HCEC 1CT (cell line): ENCODE data around the gene GRAMD1B.
"Not testable (repeated sequence)": the region's sequence is repeated elsewhere in the genome, so short reads cannot be mapped to it uniquely, and the experiment has no call there.

ENCODE experiments used
- DNase-seq: peaks from one replicate; pipeline ENCODE4 v3.0.0-alpha.2; 2017

Gene GRAMD1B

GRCh38 chr11:123448823-123449222 lies 18.8 kb downstream of the GRAMD1B start:
- DNase-seq = no peak

GRCh38 chr11:123449436-123449835 lies 19.4 kb downstream of the GRAMD1B start:
- no peak for DNase-seq

- peak; percentile 9 for DNase-seq
These were observed 20.6 kb downstream of the GRAMD1B start for GRCh38 chr11:123450623-123451022.

DNA sequence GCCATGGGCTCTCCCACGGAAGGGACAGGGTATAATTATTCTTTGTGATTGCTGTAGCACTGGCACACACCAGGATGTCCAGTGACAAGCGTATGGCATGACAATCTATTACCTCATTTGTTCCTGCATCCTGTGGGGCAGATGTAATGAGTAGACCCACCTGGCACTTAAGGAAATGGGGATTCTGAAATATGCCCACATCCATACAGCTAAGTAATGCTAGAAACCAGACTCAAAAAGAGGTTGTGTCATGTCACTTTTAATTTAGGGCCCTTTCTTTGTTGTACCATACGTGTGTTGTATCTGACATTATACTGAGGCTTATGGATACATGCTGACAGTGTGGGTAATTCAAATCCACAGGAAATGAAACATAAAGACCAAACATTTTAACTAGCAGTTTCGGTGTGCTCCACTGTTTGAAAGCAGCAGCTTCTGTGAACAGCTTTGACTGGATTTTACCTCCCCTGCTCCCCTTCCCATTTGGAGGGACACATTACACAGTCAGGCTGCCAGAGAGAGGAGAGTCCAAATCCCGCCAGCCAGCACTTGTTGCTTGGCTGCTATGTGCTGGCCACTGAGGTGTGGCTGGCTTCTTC lies 21.2 kb downstream of the GRAMD1B start:
- DNase-seq = no peak

DNA sequence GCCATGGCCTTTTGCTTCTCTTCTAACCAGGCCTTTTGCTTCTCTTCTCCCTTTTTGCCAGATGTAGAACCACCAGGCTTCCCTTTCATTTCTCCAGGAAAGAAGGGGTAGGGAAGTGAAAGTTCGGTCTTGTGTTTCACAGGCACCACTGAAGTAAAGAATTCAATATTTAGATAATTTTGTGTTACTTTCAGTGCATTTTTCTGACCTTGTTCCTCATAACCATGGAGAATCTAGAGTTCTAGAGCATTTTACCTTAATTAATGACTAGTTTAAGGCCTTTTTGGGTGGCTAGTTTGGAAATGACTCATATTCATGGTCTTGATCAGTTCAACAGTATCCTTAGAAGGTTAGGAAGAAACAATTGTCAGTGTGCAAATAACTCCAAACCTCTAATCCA lies 22.7 kb downstream of the GRAMD1B start:
- DNase-seq = no peak

DNA sequence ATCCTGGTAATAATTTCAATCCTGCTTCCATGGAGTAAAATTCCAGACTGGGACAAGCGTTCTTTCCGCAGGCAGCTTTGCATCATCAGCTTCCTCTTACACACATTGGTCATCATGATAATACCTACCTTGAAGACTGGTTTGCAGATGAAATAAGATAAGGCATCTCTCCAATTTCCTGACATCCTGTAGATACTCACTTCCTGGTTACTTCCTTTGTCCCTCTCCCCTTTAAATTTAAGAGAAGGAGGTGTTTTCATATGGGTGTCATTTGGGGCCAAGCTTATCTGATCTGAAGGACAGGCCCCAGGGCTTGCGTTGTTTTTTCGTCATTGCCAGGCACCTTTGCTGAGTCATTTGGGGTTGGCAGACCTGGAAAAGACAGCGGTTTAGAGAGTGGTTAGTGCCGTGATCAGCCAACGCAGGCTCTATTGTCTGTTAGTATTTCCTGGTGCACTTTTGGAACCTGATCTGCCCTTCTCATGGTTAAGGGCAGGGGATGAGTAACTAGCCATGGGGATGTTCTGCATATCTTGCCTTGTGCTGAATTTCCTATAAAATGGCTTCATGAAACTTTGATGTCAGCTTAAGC lies 24.1 kb downstream of the GRAMD1B start:
- no peak for DNase-seq

GRCh38 chr11:123454796-123455195 lies 24.7 kb downstream of the GRAMD1B start:
- no peak for DNase-seq

- DNase-seq = not testable (repeated sequence)
These were observed 26.4 kb downstream of the GRAMD1B start for GRCh38 chr11:123456448-123456847.

DNA sequence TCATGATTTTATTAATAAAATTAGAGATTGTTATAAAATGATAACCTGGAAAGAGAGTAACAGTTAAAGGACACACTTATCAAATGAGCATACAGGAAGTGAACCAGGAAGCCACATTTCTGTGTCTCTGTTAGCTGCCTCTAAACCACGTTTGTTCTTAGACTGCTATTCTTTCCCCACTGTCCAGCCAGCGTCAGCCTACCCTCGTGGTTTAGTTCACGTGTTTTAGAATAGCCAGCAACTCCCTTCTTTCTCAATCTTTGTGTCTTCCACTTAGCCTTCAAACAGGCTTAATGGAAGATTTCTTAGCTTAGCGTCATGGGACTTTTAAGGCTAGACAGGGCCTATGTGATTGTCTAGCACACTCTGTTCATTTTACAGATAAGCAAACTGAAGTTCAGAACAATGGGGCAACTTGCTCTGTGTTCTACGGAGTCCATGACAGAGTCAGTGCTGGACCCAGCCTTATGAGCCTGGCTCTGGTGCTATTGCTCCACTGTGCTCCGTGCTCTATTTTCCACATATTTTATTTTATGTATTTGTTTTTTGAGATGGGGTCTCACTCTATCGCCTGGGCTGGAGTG lies 27.2 kb downstream of the GRAMD1B start:
- no peak for DNase-seq

DNA sequence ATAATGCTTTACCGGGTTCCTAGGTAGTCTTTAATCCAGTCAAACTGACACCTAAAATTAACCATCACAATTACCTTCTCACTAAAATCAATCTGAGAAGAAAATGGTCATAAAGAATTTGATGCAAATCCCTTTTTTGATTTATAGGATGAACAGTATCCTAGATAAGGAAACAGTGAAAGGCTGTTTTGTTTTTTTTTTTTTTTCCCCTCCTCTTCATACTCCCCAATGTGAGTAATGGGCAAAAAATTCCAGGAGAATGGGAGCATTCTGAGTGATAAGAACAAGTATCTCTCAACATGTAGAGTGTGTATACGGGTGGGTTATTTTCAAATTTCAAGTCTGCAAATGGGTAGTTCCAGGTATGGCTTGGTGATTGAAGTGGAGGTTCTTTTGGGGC lies 28.4 kb downstream of the GRAMD1B start:
- no peak for DNase-seq

DNA sequence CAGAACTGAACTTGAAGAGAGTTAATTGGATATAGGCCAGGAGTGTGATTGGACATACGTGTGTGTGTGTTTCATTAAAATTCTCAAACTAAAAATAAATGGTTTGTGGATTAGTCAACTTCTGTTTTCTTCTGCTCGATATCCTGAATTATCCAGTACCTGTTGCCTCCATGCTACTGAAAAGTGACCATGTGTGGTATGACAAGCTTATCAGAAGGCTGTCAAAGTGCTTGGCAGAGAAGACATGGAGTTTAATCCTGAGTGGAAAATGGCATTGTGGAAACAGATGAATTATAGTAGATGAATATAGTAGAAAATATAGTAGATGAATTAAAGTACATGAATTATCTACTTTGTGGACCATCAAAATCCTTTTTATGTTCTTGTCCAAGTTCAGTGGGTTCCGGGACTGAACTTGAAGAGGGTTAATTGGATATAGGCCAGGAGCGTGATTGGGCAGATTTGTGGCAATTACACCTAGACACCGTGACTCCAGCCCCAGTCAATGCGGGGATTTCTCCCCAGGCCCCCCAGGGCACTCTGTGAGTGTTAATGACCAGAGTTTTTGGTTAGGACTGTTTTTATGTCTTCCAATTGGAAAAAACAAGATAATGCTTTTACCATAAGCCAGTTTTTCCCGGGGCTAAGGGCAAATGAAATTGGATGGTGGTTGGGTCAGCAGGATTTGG lies 30.1 kb downstream of the GRAMD1B start:
- no peak for DNase-seq

- DNase-seq = no peak
These were observed 31.1 kb downstream of the GRAMD1B start for GRCh38 chr11:123461164-123461563.

DNA sequence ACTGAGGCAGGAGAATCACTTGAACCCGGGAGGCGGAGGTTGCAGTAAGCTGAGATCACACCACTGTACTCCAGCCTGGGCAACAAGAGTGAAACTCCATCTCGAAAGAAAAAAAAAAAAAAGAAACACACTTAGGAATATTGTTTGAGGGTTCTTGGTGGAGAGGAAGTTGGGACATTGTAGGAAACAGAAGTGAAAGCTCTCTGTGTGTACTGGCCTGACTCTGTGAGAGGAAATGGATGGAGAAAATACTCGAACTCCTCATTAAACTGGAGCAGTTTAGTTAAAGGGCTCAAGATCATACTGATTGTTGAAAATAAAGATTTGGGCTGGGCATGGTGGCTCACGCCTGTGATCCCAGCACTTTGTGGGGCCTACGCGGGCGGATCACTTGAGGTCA lies 35.6 kb downstream of the GRAMD1B start:
- not testable (repeated sequence) for DNase-seq

DNA sequence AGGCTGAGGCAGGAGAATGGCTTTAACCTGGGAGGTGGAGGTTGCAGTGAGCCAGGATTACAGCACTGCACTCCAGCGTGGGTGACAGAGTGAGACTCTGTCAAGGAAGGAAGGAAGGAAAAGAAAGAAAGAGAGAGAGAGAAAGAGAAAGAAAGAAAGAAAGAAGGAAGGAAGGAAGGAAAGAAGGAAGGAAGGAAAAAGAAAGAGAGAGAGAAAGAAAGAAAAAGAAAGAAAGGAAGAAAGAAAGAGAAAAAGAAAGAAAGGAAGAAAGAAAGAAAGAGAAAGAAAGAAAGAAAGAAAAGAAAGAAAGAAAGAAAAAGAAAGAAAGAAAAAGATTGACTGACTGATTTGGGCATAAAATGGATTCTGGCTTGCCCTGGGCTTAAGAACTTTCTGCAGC lies 36.1 kb downstream of the GRAMD1B start:
- DNase-seq = not testable (repeated sequence)

GRCh38 chr11:123469089-123469488 lies 39.0 kb downstream of the GRAMD1B start:
- no peak for DNase-seq

DNA sequence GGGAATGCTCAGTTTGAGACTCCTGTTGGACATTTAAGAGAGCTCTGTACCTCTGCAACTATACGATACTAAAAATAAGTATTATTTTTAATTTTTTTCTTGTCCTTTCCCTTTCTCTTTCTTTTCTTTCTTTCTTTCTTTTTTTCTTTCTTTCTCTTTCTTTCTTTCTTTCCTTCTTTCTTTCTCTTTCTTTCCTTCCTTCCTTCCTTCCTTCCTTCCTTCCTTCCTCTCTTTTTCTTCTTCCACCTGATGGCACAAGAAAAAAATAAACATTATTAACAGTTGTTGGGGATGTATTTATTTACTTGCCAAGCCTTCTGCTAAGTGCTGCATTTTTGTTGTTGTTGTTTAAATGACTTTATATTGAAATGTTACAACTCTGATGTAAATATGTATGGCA lies 39.5 kb downstream of the GRAMD1B start:
- DNase-seq = no peak

- DNase-seq = no peak
These were observed 40.8 kb downstream of the GRAMD1B start for GRCh38 chr11:123470842-123471241.

DNA sequence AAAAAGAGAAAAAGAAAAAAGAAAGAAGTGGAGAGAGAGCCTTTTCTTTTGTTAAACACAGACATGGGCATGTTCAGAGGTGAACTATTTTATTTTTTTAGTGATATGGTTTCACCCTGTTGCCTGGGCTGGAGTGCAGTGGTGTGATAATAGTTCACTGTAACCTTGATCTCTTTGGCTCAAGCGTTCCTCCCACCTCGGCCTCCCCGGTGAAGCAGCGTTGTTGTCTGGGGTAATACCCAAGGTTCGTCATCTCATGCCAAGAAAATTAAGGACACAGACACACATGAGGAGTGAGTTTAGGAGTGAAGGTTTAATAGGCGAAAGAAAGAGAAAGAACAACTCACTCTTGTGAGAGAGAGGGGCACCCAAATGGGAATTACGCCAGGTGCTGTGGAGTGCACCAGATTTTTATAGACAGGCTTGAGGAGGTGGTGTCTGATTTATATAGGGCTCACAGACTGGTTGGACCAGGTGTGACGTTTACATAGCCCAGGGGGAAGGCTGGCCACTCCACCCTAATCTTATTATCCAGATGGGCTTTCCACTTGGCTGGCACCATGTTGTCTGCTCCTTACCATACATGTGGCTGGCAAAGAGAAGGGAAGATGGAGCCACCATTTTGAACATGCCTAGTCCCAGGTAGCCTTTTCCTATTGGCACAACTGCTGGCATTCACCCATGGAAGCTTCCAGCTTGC lies 42.3 kb downstream of the GRAMD1B start:
- no peak for DNase-seq

DNA sequence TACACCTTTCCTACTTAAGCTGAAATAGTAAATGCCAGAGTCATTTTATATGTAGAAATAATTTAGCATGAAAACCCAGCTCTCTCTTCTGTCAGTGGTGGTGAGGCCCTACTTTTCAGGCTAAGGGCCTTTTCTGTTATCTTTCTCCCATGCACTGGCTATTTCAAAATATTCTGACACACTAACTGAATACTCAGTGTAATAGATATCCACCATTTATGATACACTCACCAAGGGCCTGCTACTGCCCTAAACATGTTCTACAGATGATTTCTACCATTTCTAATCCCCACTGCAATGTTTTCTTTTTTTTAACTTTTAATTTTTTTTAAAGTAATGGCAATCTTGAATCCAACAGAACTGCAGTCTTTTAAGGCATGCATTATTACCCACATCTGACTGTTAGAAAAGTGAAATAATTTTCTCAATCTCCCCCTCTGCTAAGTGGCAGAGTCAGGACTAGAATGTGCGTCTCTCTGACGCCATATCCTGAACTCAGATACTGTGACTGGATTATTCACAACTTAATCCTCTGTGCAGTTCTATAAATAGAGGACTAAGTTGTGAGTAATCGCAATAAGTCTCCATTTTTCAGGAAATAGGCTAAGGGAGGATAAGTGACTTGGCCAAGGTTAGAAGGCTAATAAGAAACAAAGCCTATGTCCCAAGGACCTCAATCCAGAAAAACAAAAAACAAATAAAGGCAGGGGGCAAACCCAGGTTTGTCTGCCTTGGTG lies 44.0 kb downstream of the GRAMD1B start:
- peak; percentile 93 for DNase-seq

DNA sequence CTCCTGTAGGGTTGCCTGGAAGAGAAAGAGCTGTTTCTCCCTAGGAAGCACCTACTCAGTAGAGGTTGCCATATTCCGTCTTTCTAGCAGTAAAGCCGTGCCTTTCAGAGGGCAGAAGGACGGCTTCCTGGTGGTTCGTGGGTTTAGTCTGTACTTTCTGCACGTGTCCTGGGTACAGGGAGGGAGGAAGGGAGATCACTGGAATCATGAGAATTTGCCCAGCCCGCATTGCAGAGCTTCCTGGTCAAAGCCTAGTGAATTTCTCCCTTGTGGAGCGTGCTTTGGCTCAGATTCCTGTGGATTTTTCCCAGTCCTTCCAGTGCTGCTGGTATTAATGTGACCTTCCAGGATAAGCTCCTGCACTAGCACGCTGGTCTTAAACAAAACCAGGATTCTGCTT lies 44.9 kb downstream of the GRAMD1B start:
- DNase-seq = no peak

DNA sequence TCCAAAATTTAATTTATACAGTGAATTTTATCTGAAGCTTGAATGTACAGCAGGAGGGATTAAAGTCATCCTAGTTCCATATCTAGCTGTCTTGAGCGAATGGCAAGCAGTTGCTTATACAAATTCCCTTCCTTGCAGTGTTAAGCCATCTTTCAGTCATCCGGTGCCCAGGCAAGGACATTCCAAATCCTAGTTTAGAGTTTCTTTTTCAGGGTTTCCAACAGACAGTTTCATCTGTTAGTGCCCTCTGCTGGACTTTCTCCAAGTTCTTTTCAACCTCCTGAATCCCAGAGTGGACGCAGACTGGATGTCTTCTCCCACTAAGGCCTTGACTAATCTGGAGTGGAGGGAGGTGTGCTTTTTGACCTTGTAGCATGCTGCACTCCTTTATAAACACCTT lies 45.4 kb downstream of the GRAMD1B start:
- peak; percentile 48 for DNase-seq

GRCh38 chr11:123477205-123477907 lies 47.3 kb downstream of the GRAMD1B start:
- no peak for DNase-seq
